Adipose tissue (tissue), 3 donors: ENCODE results near the gene FGF12. TPM values are rescaled to one million over a fixed set of nuclear protein-coding genes. Genes with fewer than 3 reads are reported as not detected.
"Not testable (repeated sequence)": the region's sequence is repeated elsewhere in the genome, so short reads cannot be mapped to it uniquely, and the experiment has no call there.

Source experiments
- H3K27ac ChIP-seq: one replicate; pipeline ENCODE4 v1.5.1; 2013; ENCODE audit warnings: low read depth, low read length
- WGBS, 3 donors: extraction: QIAGEN DNeasy Blood & Tissue Kit; methylation state at CpG; one replicate each; pipeline ENCODE4 v1.1.7; 2013; 5-methylcytosine and 5-hydroxymethylcytosine counted together
- polyA plus RNA-seq, 3 donors: library from polyadenylated mRNA; stranded (reverse); fragments of 200-250 nt; gene quantifications; one replicate each; pipeline ENCODE4 v1.2.3, GENCODE V29; 2013
- donor health status: healthy with polysubstance abuse.
- donor health status: Bipolar disorder and iron deficiency.
- donor health status: healthy.

FGF12 gene
- polyA plus RNA-seq, 3 donors, result 0.79 to 5.9 (median 2.6) TPM

DNA sequence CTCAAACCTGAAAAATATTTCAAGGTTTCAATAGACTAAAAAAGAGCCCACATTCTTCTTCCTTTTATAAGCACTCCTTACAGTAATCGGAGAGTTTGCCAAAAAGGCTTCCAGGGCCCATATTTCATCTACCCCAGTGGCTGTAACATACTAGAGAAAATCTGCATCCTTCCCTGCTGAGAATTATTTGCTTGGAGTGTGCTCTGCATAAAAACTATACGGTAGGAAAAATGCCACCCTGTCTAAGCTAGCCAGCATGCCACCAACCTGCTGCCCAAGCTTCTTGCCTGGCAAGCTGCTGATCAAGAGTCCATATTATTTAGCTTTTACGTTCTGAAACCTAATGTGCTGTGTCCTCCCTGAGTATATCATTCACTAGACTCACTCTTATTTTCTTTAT lies 107.1 kb downstream of the FGF12 start:
- WGBS, 3 donors, result 64 to 68% (median 66%) methylated on average over 3 of the region's 3 CpGs
- H3K27ac ChIP-seq, result no peak overlapping the region

DNA sequence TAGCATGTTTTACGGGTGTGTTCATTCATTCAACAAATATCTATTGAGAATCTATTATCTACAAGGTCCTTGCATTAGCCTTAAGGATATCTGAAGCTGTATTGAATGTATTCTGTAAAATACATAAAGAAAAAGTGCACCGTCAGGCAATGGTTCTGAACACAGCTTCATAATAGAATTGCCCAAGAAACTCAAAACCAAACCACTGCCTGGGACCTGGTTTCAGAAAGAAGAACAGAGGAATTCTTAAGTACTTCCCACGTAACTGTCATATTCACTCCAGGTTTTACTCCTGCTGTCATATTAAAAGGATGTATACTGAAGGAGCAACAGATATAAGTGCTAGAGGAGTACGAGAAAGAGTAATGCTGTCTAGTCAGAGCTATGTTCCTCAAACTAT lies 115.9 kb downstream of the FGF12 start:
- H3K27ac ChIP-seq, result no peak overlapping the region
- WGBS, 3 donors, result 75 to 84% (median 82%) methylated on average over 4 of the region's 4 CpGs

DNA sequence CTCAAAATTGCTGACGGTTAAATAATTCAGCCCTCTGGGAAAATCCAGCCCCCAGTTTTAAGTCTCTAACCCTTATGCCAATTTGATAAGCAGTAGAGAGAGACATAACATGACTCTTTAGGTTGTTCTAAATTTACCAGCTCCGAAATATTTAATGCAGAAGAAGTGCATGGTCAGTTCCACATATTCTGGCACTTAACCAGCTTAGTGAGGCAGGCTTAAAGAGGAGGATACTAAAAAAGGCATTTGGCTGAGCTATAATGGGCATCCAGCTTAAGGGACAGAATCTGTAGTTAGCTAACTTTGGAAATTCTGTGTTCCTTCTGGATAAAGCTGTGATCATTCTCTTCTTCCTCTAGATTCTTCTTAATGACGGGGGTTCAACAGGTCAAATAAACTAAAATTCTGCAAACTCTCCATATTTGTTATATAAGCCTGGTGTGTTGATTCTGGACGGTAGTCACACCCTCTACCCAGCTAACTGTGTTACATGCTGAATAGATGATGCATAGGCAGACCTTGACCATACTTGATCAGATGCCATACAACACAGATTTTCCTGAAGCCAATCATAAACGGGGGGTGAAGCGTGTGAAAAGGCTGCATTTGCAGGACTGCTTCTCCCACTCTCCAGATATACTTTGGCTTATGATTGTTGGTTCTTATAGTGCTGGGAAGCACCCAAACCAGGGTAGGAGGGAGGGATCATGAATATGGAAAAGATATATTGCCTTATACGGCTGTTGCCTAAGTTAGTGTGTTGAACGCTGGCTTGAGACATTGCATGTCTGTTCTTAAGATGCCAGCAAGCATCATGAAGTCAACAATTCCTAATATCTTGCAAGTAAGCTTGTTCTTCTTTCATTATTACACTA lies 118.4 kb downstream of the FGF12 start:
- WGBS, 3 donors, result 67 to 75% (median 72%) methylated on average over 8 of the region's 8 CpGs
- H3K27ac ChIP-seq, result no peak overlapping the region

DNA sequence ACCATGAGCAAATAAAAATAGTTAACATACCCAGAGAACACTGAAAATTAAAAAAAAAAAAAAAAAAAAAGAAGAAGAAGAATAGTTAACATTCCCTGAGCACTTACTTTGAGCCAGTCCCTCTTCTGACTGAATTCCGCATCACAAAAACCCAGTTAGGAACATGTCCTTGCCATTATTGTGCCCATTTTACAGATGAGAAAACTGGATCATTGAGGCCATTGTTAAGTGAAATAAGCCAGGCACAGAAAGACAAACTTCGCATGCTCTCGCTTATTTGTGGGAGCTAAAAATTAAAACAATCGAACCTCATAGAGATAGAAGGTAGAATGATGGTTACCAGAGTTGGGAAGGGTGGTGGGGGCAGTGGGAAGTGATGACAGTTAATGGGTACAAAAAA lies 119.5 kb downstream of the FGF12 start:
- no peak overlapping the region for H3K27ac ChIP-seq
- 88 to 95% (median 93%) methylated on average over 4 of the region's 4 CpGs for WGBS, 3 donors

DNA sequence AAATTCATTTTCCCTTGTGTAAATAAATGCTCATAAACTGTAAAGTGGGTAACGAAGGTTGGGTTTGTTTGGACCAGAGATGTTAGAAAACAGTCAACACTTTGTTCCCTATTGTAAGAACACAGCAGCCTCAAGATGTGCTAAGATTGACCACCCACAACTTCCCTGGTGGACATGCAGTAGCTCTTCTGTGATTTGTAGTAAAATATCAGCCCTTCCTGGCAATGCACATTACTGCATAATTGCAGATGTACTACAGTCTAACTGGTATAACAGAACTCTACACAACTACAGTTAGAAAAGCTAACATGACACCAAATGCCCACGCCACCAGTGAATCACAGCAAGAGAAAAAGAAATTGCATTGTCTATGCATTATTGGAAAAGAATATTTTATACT lies 129.4 kb downstream of the FGF12 start:
- WGBS, 3 donors, result 55 to 90% (median 76%) methylated on average over 2 of the region's 2 CpGs

DNA sequence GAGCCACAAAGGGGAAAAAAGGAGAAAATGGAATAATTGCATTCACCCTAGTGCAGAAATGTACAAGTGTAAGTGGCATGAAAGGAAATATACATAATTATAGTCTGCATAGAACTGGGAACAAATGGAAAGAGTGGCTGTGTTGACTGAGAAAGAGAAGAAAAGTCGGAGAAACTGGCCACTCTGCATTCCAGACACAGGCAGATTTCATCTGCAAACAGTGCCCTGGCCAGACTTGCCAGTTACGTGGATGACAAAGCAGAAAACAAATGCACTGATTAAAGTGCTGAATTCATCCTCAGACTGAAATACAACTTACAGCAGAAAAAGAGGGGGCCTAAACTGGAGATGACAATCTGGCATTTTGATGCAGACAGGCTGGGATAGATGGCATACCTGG lies 129.8 kb downstream of the FGF12 start:
- WGBS, 3 donors, result 18 to 74% (median 56%) methylated on average over 2 of the region's 2 CpGs

More for the DNA sequence above, 129.4 kb downstream of the FGF12 start:
- H3K27ac ChIP-seq, result no peak overlapping the region

DNA sequence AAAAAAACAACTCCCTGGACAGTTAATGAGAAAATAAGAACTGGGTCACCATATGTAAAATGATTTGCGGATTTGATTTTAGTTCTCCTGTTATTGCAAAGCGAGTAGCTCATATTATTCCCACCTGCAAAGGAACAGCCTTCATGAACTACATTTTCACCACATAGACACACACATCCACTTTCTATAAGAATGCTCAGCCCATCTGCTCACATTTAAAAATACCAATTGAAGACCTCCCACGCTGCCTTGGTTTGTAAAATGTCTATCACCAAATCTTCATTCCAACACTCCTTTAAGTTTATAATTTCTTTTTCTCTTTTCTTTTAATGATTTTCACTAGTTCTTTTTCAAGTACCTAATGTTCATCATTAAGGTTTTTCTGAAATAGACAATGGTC lies 148.6 kb downstream of the FGF12 start:
- WGBS, 3 donors, result 74 to 92% (median 88%) methylated on average over 3 of the region's 3 CpGs
- H3K27ac ChIP-seq, result no peak overlapping the region

More for the DNA sequence above, 129.8 kb downstream of the FGF12 start:
- no peak overlapping the region for H3K27ac ChIP-seq

DNA sequence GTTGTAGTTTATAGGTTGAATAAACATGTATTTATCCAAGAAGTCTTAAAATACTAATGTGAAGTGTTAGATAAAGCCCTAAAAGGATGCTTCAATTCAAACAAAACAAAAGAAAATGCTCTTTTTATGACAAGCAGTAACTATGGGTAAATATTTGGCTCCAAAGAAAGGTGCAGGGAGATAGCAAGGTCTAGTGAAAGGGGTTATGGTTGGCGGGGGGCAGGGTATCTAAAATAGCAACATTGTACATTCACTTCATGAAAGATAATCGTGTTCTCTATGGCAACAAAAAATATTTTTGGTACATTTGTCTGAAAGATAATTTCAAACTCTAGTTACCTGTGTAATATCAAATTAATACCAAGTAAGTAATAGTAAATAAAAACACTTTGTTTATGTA lies 149.5 kb downstream of the FGF12 start:
- no peak overlapping the region for H3K27ac ChIP-seq
- WGBS, 3 donors, result 42 to 70% (median 69%) methylated on average over 2 of the region's 2 CpGs

DNA sequence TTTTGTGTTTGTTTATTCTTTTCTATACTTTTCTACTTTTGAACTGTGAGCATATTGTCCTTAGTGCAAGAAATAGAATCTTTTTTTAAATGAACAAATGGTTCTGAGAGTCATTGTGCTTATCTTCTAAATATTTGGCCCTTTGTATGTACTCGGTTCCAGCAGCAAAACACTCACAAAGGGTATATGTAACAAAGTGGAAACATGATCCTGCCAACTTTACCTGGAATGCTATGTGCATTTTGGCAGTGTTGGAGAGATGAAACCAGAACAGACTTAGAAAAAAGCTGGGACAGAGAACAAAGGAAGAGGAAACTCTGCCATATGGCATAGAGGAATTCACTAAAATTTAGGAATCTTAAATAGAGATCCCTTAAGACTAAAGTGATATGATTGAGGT lies 150.1 kb downstream of the FGF12 start:
- H3K27ac ChIP-seq, result no peak overlapping the region
- WGBS, 3 donors, result 31 to 63% (median 55%) methylated on average over 1 of the region's 1 CpG

DNA sequence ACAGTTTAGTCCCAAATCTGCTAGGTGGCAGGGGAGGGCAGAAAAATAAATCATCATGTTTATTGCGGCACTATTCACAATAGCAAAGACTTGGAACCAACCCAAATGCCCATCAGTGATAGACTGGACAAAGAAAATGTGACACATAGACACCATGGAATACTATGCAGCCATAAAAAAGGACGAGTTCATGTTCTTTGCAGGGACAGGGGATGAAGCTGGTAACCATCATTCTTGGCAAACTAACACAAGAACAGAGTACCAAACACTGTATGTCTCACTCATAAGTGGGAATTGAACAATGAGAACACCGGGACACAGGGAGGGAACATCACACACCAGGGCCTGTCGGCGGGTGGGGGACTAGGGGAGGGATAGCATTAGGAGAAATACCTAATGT lies 150.6 kb downstream of the FGF12 start:
- 90 to 94% (median 93%) methylated on average over 5 of the region's 5 CpGs for WGBS, 3 donors
- H3K27ac ChIP-seq, result not testable (repeated sequence)

DNA sequence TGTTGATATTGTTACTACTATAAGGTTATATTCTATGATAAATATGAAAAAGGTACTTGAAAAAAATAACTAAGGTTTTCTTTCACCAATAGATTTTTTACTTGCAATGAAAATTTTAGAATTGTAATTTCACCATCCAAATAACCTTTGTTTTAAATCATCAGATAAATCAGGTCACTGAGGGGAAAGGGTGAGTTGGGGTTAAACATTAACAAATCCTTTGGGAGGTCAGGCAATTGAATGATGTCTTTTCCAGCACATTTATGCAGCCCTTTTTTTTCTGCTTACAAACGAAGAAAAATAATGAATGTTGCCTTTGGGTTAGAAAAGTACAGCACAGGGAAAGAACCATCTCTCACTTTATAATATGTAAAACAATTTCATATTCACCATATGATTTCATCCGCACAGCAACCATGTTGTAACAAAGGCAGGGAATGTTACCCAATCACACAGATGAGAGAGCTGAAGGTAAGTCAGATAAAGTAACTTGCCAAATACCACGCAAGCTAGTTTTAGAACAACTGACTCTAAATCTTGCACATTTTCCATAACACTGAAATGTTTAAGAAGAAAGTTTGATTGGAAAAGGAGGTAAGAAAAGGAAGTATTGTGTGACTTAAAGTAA lies 151.3 kb downstream of the FGF12 start:
- H3K27ac ChIP-seq, result no peak overlapping the region
- WGBS, 3 donors, result 42 to 67% (median 59%) methylated on average over 3 of the region's 3 CpGs

DNA sequence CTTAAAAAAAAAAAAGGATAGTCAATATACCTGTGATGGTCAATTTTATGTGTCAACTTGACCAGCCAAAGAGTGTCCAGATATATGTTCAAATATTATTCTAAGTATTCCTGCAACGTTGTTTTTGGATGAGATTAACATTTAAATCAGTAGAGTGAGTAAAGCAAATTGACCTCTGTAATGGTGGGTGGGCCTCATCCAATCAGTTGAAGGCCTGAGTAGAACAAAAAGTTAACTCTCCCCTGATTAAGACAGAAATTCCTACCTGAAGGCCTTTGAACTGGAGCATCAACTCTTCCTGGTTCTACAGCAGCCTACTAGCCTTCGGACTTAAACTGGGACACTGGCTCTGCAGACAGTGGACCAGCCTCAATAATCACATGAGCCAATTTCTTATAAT lies 154.1 kb downstream of the FGF12 start:
- 75 to 83% (median 82%) methylated on average over 2 of the region's 2 CpGs for WGBS, 3 donors
- H3K27ac ChIP-seq, result no peak overlapping the region

DNA sequence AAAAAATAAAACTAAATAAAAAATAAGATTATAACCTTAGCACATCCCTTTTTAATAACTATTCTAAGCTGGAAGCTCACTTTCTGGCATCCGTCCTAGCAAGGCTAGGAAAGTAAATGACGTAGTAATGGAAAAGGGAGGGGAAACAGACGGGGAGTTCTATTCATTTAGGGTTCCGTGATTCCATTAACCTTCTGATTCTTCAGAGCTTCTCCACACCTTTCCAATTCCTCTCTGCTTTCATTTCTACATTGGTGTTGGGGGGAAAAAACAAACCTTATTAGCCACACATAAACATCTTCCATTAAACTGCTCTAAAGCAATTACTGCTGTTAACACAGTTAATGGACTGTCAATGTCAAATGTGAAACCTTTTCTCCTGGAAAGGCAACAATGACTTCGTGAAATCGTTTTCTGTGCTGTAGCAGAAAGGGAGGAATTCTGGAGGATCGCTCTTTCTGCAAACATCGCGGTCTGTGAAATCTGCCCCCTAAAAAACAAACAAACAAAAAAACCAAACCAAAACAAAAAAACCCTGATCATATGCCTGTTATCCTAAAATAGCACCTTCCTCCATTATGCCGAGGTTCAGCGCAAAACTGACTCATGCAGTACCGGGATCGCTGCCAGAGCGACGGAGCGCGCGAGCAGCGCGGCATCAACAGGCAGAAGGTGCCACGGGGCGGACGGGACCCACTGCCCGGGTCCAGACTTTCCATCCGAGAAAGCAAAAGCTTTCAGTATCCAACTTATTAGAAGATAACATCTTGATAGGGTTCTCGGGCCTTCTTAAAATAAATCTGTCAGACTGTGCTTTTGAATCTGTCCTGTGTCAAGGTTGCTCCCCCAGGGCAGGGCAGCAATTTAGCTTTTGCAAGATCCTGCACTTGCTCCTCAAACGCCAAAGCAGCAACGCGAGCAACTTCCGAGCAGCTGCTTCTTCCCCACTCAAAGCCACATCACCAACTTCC lies 156.2 kb downstream of the FGF12 start:
- 10 to 37% (median 33%) methylated on average over 30 of the region's 30 CpGs for WGBS, 3 donors
- no peak overlapping the region for H3K27ac ChIP-seq

DNA sequence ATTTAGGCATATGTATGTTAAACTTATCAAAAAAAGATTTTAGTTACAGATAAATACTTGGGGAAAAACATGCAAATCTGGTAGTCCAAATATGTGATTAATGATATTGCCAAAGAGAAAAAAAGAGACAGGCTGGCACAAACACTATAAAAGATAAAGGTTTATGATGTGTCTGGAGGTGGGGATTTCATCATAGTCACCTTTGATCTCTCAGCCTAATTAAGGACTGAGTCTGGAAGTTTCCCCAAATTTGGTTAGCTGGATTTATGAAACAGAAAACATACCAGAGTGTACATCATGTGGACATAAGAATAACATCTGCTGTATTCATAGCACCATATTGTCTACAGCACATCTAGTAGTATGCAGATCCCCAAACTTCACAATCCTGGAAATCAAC lies 157.0 kb downstream of the FGF12 start:
- no peak overlapping the region for H3K27ac ChIP-seq

DNA sequence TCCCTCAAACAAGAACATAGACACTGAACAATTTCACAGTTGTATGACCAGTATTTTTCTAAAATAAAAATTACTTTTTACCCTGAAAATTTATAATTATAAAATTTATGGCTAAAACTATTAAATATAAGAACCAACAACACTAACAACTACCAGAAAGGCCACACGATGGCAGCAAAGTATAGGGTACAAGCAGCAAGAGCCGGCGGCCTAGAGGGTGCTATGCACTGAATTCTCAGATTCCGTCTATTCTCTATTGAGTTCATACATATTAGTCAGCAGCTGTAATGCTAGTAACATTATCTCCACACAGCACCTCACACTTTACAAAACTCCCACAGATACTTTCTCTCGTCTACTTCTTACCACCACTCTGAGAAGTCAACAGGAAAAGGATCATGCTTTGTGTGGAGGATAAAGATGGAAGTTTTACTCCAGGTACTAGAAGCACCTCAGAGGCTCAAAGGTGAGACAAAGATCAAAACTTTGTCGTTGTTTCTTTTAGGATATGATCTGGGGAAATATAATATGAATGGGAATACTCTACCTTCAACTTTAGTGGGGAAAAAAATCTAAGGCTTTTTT lies 160.5 kb downstream of the FGF12 start:
- 10 to 14% (median 13%) methylated on average over 6 of the region's 6 CpGs for WGBS, 3 donors

DNA sequence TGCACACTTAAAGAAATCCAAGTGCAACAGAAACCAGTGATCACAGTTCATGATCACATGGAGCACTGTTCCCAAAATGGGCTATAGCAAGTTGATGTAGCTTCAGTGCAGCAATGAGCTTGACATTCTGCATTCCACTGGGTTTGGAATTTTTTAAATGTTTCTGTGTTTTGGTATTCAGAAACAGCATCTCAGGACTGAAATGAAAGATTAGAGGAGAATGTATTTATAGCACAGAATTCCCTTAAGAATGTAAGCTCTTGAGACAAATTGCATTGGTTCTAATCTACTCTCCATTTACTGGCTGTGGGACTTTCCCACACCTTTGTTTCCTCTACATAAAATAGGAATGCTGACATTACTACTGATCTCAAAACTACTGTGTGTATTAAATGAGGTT lies 162.7 kb downstream of the FGF12 start:
- no peak overlapping the region for H3K27ac ChIP-seq

More for the DNA sequence above, 160.5 kb downstream of the FGF12 start:
- no peak overlapping the region for H3K27ac ChIP-seq

DNA sequence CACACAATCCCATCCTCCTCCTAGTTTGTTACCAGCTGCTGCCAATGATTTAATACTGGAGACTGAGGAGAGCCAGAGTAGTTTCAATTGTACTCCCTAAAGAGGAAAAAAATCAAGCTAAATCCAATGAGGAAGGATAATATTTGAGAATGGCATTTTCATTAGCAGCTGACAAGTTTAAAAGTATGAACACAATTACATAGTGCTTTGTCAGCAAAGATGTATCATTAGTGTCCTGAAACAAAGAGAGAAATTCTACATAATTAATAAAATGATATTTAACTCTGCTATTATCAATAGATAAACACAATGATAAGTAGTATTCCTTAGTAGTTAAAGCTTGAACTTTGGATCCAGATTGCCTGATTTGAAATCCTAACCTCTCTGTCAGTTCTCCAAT lies 163.9 kb downstream of the FGF12 start:
- no peak overlapping the region for H3K27ac ChIP-seq

DNA sequence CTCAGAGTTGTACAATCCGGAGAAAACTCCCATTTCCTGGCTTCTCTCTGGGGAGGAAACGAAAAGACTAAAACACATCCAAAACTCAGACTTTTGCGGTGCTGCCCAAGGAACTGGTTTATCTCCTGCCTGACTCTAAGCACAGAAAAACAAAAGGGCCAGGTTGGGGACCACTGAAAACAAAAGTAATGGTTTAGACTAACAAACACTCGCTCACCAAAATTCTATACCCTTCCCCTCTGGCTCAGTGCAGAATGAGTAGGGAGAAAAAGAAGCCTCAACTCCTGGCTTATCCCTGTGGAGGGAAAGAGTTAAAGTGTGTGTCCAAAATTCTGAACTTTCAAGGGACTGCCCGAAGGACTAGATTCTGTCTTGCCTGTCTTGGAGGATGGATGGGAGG lies 173.6 kb downstream of the FGF12 start:
- WGBS, 3 donors, result 56 to 59% (median 57%) methylated on average over 5 of the region's 5 CpGs
- H3K27ac ChIP-seq, result no peak overlapping the region

DNA sequence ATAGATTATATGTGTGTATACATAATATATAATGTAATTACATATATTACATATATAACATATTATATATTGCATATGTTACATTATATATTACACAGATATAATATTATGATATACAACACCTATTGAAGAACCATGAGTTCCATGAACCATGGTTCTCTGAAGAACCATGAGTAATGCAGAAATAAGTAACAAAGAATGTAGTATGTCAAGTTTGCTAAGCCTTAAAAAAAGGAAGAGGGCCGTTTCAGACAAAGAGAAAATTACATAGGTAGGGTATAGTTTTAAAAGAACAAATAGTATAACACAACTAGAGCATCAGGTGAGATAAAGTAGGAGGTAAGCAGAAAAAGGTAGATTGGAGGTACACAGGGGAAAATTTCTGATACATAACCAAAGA lies 177.0 kb downstream of the FGF12 start:
- H3K27ac ChIP-seq, result no peak overlapping the region
- WGBS, 3 donors, result 23 to 63% (median 57%) methylated on average over 1 of the region's 1 CpG
